ENCODE data around the gene PNPLA6.

GRCh38 chr19:7542556-7543348, 7.2 kb downstream of the PNPLA6 start:
- TF ChIP-seq, protein P1, sequence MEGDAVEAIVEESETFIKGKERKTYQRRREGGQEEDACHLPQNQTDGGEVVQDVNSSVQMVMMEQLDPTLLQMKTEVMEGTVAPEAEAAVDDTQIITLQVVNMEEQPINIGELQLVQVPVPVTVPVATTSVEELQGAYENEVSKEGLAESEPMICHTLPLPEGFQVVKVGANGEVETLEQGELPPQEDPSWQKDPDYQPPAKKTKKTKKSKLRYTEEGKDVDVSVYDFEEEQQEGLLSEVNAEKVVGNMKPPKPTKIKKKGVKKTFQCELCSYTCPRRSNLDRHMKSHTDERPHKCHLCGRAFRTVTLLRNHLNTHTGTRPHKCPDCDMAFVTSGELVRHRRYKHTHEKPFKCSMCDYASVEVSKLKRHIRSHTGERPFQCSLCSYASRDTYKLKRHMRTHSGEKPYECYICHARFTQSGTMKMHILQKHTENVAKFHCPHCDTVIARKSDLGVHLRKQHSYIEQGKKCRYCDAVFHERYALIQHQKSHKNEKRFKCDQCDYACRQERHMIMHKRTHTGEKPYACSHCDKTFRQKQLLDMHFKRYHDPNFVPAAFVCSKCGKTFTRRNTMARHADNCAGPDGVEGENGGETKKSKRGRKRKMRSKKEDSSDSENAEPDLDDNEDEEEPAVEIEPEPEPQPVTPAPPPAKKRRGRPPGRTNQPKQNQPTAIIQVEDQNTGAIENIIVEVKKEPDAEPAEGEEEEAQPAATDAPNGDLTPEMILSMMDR (IDR thresholded peaks at IDR 0.05 in 2 of 3, conservative IDR thresholded peaks at IDR 0.05 in 1 of 3; ENCODE audit: control insufficient read depth in 2 of 3, extremely low read depth in 1 of 3, insufficient read depth in 1 of 3, low read depth in 3 of 3, low read length in 3 of 3): no peak
- TF ChIP-seq ZBED1 (IDR thresholded peaks at IDR 0.05; ENCODE audit: borderline replicate concordance): no peak
- TF ChIP-seq FOS (IDR thresholded peaks at IDR 0.05; ENCODE audit: borderline replicate concordance, extremely low read depth, insufficient read length): no peak
- TF ChIP-seq, protein P2, sequence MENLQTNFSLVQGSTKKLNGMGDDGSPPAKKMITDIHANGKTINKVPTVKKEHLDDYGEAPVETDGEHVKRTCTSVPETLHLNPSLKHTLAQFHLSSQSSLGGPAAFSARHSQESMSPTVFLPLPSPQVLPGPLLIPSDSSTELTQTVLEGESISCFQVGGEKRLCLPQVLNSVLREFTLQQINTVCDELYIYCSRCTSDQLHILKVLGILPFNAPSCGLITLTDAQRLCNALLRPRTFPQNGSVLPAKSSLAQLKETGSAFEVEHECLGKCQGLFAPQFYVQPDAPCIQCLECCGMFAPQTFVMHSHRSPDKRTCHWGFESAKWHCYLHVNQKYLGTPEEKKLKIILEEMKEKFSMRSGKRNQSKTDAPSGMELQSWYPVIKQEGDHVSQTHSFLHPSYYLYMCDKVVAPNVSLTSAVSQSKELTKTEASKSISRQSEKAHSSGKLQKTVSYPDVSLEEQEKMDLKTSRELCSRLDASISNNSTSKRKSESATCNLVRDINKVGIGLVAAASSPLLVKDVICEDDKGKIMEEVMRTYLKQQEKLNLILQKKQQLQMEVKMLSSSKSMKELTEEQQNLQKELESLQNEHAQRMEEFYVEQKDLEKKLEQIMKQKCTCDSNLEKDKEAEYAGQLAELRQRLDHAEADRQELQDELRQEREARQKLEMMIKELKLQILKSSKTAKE (IDR thresholded peaks at IDR 0.05; ENCODE audit: low read depth, poor library complexity, severe bottlenecking): no peak
- no peak for TF ChIP-seq SPI1 (IDR thresholded peaks at IDR 0.05; ENCODE audit: borderline replicate concordance, insufficient read depth, low read depth, low read length)
- no peak for TF ChIP-seq POLR2AphosphoS5 (IDR thresholded peaks at IDR 0.05; ENCODE audit: low read length)
- no peak for TF ChIP-seq MXI1 (IDR thresholded peaks at IDR 0.05; ENCODE audit: low read depth, low read length)
- TF ChIP-seq EP300 (IDR thresholded peaks at IDR 0.05; ENCODE audit: borderline replicate concordance in 1 of 2, control insufficient read depth in 1 of 2, low read depth in 2 of 2, low read length in 2 of 2): no peak
- TF ChIP-seq DPF2 (IDR thresholded peaks at IDR 0.05): no peak

Data from GM12878 (cell line).